ENCODE results near the gene THSD7A.

- TF ChIP-seq POLR2AphosphoS5 (IDR thresholded peaks at IDR 0.05; ENCODE audit: low read depth, low read length) = no peak
- TF ChIP-seq POU2F2 (IDR thresholded peaks at IDR 0.05; ENCODE audit: low read depth, low read length) = no peak
- TF ChIP-seq POLR2A (IDR thresholded peaks at IDR 0.05; ENCODE audit: low read depth, low read length) = no peak
- TF ChIP-seq PAX5 (IDR thresholded peaks at IDR 0.05; ENCODE audit: insufficient read depth, low read length, severe bottlenecking) = no peak
Measured at GRCh38 chr7:11557627-11558026, 274.4 kb downstream of the THSD7A start.

Data from GM12891 (cell line).